Trophoblast cell (in vitro differentiated cells and primary cell): Measurements from ENCODE around the gene LIMCH1.

Source experiments
- DNase-seq, 2 donors: peaks; one replicate each; pipeline ENCODE4 v3.0.0-alpha.2; 2016
- H2AFZ ChIP-seq: 2 replicates; pipeline ENCODE4 v1.6.1; 2013; ENCODE audit warnings: low read length, moderate library complexity, mild to moderate bottlenecking; ENCODE audit not compliant: insufficient read depth, poor library complexity
- H2AK5ac ChIP-seq: 2 replicates; pipeline ENCODE4 v1.6.1; 2013; ENCODE audit warnings: mild to moderate bottlenecking, low read length
- H2BK120ac ChIP-seq: 2 replicates; pipeline ENCODE4 v1.6.1; 2013; ENCODE audit warnings: low read length, mild to moderate bottlenecking, moderate library complexity; ENCODE audit not compliant: insufficient read depth, poor library complexity
- H2BK12ac ChIP-seq: 2 replicates; pipeline ENCODE4 v1.6.1; 2013; ENCODE audit warnings: mild to moderate bottlenecking, low read length, moderate library complexity
- H2BK5ac ChIP-seq: 2 replicates; pipeline ENCODE4 v1.6.1; 2013; ENCODE audit warnings: low read length, low read depth, moderate library complexity, mild to moderate bottlenecking; ENCODE audit not compliant: poor library complexity
- H3K14ac ChIP-seq: 2 replicates; pipeline ENCODE4 v1.6.1; 2013; ENCODE audit warnings: mild to moderate bottlenecking, low read length
- H3K18ac ChIP-seq: 2 replicates; pipeline ENCODE4 v1.6.1; 2013; ENCODE audit warnings: mild to moderate bottlenecking, low read length
- H3K23ac ChIP-seq: 2 replicates; pipeline ENCODE4 v1.6.1; 2013; ENCODE audit warnings: low read length
- H3K27ac ChIP-seq: 2 replicates; pipeline ENCODE4 v1.5.1; 2013; ENCODE audit warnings: low read depth, mild to moderate bottlenecking, inconsistent platforms, low read length, moderate library complexity
- H3K27me3 ChIP-seq: 2 replicates; pipeline ENCODE4 v1.6.1; 2013; ENCODE audit warnings: inconsistent platforms, mild to moderate bottlenecking, low read length, moderate library complexity; ENCODE audit not compliant: insufficient read depth
- H3K36me3 ChIP-seq, 2 experiments: 1 replicate in 1 of 2; 2 replicates in 1 of 2; pipeline ENCODE4 v1.6.1; 2013; ENCODE audit warnings: low read length in 2 of 2, mild to moderate bottlenecking in 2 of 2, moderate library complexity in 1 of 2; ENCODE audit not compliant: insufficient read depth in 2 of 2, control insufficient read depth in 1 of 2
- H3K4ac ChIP-seq: 2 replicates; pipeline ENCODE4 v1.6.1; 2013; ENCODE audit warnings: low read depth, mild to moderate bottlenecking, low read length, moderate library complexity
- H3K4me1 ChIP-seq, 2 experiments: 1 replicate in 1 of 2; 2 replicates in 1 of 2; pipeline ENCODE4 v1.6.1; 2013; ENCODE audit warnings: low read length in 2 of 2, mild to moderate bottlenecking in 2 of 2, moderate library complexity in 1 of 2; ENCODE audit not compliant: insufficient read depth in 2 of 2, control insufficient read depth in 1 of 2
- H3K4me2 ChIP-seq: 2 replicates; pipeline ENCODE4 v1.6.1; 2013; ENCODE audit warnings: inconsistent platforms, mild to moderate bottlenecking, low read length, moderate library complexity
- H3K4me3 ChIP-seq: 2 replicates; pipeline ENCODE4 v1.5.1; 2013; ENCODE audit warnings: mild to moderate bottlenecking, low read depth, low read length, inconsistent platforms
- H3K79me1 ChIP-seq: one replicate; pipeline ENCODE4 v1.6.1; 2013; ENCODE audit warnings: low read length
- H3K79me2 ChIP-seq: 2 replicates; pipeline ENCODE4 v1.6.1; 2013; ENCODE audit warnings: low read length, mild to moderate bottlenecking; ENCODE audit not compliant: control insufficient read depth, insufficient read depth, poor library complexity
- H3K9ac ChIP-seq: 2 replicates; pipeline ENCODE4 v1.6.1; 2013; ENCODE audit warnings: mild to moderate bottlenecking, low read length
- H3K9me3 ChIP-seq: 2 replicates; pipeline ENCODE4 v1.6.1; 2013; ENCODE audit warnings: low read depth, mild to moderate bottlenecking, control low read depth, inconsistent platforms, low read length; ENCODE audit not compliant: insufficient read depth
- H4K12ac ChIP-seq: 2 replicates; pipeline ENCODE4 v1.6.1; 2013; ENCODE audit warnings: low read depth, mild to moderate bottlenecking, low read length, moderate library complexity
- H4K8ac ChIP-seq: 2 replicates; pipeline ENCODE4 v1.6.1; 2013; ENCODE audit warnings: low read depth, mild to moderate bottlenecking, low read length, moderate library complexity
- H4K91ac ChIP-seq: one replicate; pipeline ENCODE4 v1.6.1; 2013; ENCODE audit warnings: low read depth, mild to moderate bottlenecking, low read length, moderate library complexity
- whole genome bisulfite sequencing: extraction: QIAGEN DNeasy Blood & Tissue Kit; methylation state at CpG from one replicate; pipeline ENCODE4 v1.1.7; 2013; ENCODE audit warnings: missing lambda C conversion rate; ENCODE audit not compliant: insufficient read length, insufficient coverage; ENCODE audit errors: extremely low coverage; 5-methylcytosine and 5-hydroxymethylcytosine counted together

LIMCH1 gene

DNA sequence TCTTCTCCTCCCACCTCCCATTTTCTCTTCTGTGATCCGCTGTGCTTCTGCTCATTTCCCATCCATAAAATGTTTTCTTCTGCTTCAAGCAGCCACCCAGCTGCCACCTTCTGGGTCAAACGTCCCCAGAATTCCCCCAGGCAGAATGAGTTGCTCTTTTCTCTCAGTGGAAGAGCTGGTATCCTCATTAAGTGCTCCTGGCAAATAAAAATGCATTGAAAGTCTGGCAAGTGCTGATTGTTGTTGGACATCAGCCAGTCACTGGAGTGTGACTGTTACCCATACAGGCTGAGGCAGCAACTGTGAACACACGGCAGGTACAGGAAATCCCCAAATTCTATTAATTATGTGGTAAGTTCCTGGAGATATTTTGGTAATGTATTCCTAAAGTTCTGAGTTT, 52.6 kb downstream of the LIMCH1 start:
- Histone ChIP-seq H4K8ac (no peak overlapping the region), H2AK5ac (no peak overlapping the region), H3K18ac (no peak overlapping the region), H3K4me2 (no peak overlapping the region), H3K27ac (no peak overlapping the region), H4K12ac (no peak overlapping the region), H3K9ac (no peak overlapping the region), H3K4me1 (no peaks in the 10 kb centered on the region), H2BK12ac (no peak overlapping the region), H3K36me3 (no peaks in the 10 kb centered on the region), H3K4me3 (no peak overlapping the region), H3K79me1 (no peaks in the 10 kb centered on the region), H2AFZ (no peak overlapping the region), H2BK120ac (no peak overlapping the region), H2BK5ac (no peak overlapping the region), H3K4ac (no peak overlapping the region), H4K91ac (no peak overlapping the region), H3K27me3 (no peaks in the 10 kb centered on the region), H3K9me3 (no peaks in the 10 kb centered on the region), H3K14ac (no peak overlapping the region), H3K23ac (no peak overlapping the region), H3K79me2 (no peaks in the 10 kb centered on the region)
- no CpG with 5 or more reads among the region's 3 CpGs for WGBS
- DNase-seq, result no peak

DNA sequence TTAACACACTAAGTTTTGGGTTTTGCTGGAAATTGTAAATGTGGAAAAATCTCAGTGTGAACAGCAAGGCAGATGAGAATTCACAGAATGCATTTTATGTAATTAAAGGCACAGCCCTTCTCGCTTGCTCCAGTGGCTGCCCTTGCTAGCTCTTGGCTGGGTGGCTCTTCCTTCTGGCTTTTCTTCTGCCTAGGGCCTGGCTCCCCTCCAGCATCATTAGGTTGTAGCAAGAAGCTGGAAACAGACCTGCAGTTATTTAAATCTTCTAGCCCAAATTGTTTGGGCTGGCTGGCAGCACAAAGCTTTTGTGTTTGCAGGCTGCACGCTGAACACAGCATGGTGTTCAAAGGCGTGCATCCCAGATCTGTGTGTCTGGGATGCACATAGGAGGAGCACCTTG, 56.5 kb downstream of the LIMCH1 start:
- H4K8ac ChIP-seq, result no peak overlapping the region
- WGBS, result no CpG with 5 or more reads among the region's 3 CpGs
- no peaks in the 10 kb centered on the region for H3K79me2 ChIP-seq
- H3K27me3 ChIP-seq, result no peaks in the 10 kb centered on the region
- no peak overlapping the region for H3K4ac ChIP-seq
- H4K91ac ChIP-seq, result no peak overlapping the region
- H2BK5ac ChIP-seq, result no peak overlapping the region
- H2BK12ac ChIP-seq, result no peak overlapping the region
- no peak for DNase-seq
- no peak overlapping the region for H3K18ac ChIP-seq
- no peak overlapping the region for H3K4me3 ChIP-seq
- no peak overlapping the region for H4K12ac ChIP-seq
- H3K23ac ChIP-seq, result no peak overlapping the region
- H3K9me3 ChIP-seq, result no peaks in the 10 kb centered on the region
- no peaks in the 10 kb centered on the region for H3K79me1 ChIP-seq
- no peak overlapping the region for H3K14ac ChIP-seq
- H3K36me3 ChIP-seq, result no peaks in the 10 kb centered on the region
- H3K4me1 ChIP-seq, result no peaks in the 10 kb centered on the region
- no peak overlapping the region for H3K4me2 ChIP-seq
- H2AFZ ChIP-seq, result no peak overlapping the region
- H3K9ac ChIP-seq, result no peak overlapping the region
- no peak overlapping the region for H3K27ac ChIP-seq
- H2AK5ac ChIP-seq, result no peak overlapping the region
- no peak overlapping the region for H2BK120ac ChIP-seq

DNA sequence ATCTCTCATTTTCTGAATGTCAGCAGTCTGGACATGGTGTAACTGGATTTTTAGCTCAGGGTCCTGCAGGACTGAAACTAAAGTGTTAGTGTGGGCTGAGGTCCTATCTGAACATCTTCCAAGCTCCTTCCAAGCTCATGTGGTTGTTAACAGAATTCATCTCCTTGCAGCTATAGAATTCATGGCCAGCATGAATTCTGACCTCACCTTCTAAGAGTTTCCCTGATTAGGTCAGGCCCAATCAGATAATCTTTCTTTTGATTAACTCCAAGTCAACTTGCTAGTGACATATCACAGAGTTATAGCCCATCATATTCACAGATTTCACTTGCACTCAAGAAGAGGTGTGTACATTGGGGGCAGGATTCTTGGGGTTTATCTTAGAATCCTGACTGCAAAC, 59.5 kb downstream of the LIMCH1 start:
- no peak overlapping the region for H3K4me3 ChIP-seq
- no peak overlapping the region for H4K8ac ChIP-seq
- H3K23ac ChIP-seq, result no peak overlapping the region
- H2BK120ac ChIP-seq, result no peak overlapping the region
- no peak overlapping the region for H4K12ac ChIP-seq
- no peak overlapping the region for H3K14ac ChIP-seq
- H3K9ac ChIP-seq, result no peak overlapping the region
- H3K4me1 ChIP-seq, result no peaks in the 10 kb centered on the region
- no peak overlapping the region for H3K4me2 ChIP-seq
- H2BK5ac ChIP-seq, result no peak overlapping the region
- H2AK5ac ChIP-seq, result no peak overlapping the region
- H3K79me2 ChIP-seq, result no peaks in the 10 kb centered on the region
- H3K27ac ChIP-seq, result no peak overlapping the region
- no peak overlapping the region for H2BK12ac ChIP-seq
- no peak overlapping the region for H3K4ac ChIP-seq
- DNase-seq, result peak; percentile 32 to 74
- no peak overlapping the region for H2AFZ ChIP-seq
- H3K9me3 ChIP-seq, result no peaks in the 10 kb centered on the region
- no peaks in the 10 kb centered on the region for H3K27me3 ChIP-seq
- no peak overlapping the region for H4K91ac ChIP-seq
- H3K18ac ChIP-seq, result no peak overlapping the region
- H3K36me3 ChIP-seq, result no peaks in the 10 kb centered on the region
- H3K79me1 ChIP-seq, result no peaks in the 10 kb centered on the region

DNA sequence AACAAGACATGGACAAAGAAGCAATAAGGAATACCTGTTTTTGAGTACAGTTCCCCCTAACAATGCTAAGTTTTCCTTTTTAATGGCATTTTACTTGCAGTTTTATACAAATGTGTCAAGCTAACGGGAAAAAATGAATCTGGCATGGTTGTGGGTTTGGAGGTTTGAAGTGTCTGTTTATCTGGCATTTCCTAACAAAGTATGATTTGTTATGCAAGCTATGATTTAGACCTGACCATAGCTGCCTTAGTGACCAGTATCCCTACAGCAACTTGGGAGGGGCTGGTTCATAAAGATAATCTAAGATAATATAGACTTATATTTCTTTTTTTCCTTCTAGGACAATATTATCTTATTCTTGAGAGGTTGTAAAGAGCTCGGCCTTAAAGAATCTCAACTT, 60.6 kb downstream of the LIMCH1 start:
- H3K79me2 ChIP-seq, result no peaks in the 10 kb centered on the region
- no peak overlapping the region for H3K27ac ChIP-seq
- no peak overlapping the region for H2BK12ac ChIP-seq
- H3K18ac ChIP-seq, result no peak overlapping the region
- no peak overlapping the region for H2AFZ ChIP-seq
- no peak overlapping the region for H2BK5ac ChIP-seq
- no peaks in the 10 kb centered on the region for H3K9me3 ChIP-seq
- H2BK120ac ChIP-seq, result no peak overlapping the region
- no peak for DNase-seq
- H3K14ac ChIP-seq, result no peak overlapping the region
- H3K9ac ChIP-seq, result no peak overlapping the region
- no peak overlapping the region for H2AK5ac ChIP-seq
- no peak overlapping the region for H4K91ac ChIP-seq
- H3K4me2 ChIP-seq, result no peak overlapping the region
- H3K27me3 ChIP-seq, result no peaks in the 10 kb centered on the region
- H4K8ac ChIP-seq, result no peak overlapping the region
- H3K4ac ChIP-seq, result no peak overlapping the region
- no peaks in the 10 kb centered on the region for H3K4me1 ChIP-seq
- WGBS, result no CpG with 5 or more reads among the region's 2 CpGs
- H3K36me3 ChIP-seq, result no peaks in the 10 kb centered on the region
- H4K12ac ChIP-seq, result no peak overlapping the region
- no peaks in the 10 kb centered on the region for H3K79me1 ChIP-seq
- no peak overlapping the region for H3K4me3 ChIP-seq
- no peak overlapping the region for H3K23ac ChIP-seq
